ENCODE measurements around the gene ABHD2.

Gene ABHD2

GRCh38 chr15:89104172-89104564 lies 15.9 kb downstream of the ABHD2 start:
- Histone ChIP-seq H3K27me3 (no peaks in the 10 kb centered on the region), H3K4me1 (peaks cover 14 to 100% (median 74%) of the 10 kb centered on the region in 4 donors), H3K27ac (peak overlapping the region; percentile 90 to 98), H3K4me3 (no peak overlapping the region), H3K36me3 (peaks cover 0 to 10% (median 0%) of the 10 kb centered on the region in 3 donors), H3K9me3 (no peaks in the 10 kb centered on the region)
- no peak for TF ChIP-seq CTCF (IDR thresholded peaks at IDR 0.05)
- intact Hi-C loops (cut with DNase I; ENCODE audit: low total_unique reads) = no loop called here
- DNase-seq = peak; percentile 81 to 88

- H3K27ac ChIP-seq = peak overlapping the region; percentile 90 to 98
- DNase-seq = no peak
- H3K36me3 ChIP-seq = peaks cover 0 to 10% (median 0%) of the 10 kb centered on the region in 3 donors
- H3K9me3 ChIP-seq = no peaks in the 10 kb centered on the region
- intact Hi-C loops (cut with DNase I; ENCODE audit: low total_unique reads) = no loop called here
- no peaks in the 10 kb centered on the region for H3K27me3 ChIP-seq
- no peak for TF ChIP-seq CTCF (IDR thresholded peaks at IDR 0.05)
- H3K4me3 ChIP-seq = no peak overlapping the region
- H3K4me1 ChIP-seq = peaks cover 14 to 92% (median 72%) of the 10 kb centered on the region in 4 donors
Measured at GRCh38 chr15:89105147-89105546, 16.9 kb downstream of the ABHD2 start.

- Histone ChIP-seq H3K27me3 (no peaks in the 10 kb centered on the region), H3K4me3 (no peak overlapping the region), H3K36me3 (peaks cover 0 to 10% (median 0%) of the 10 kb centered on the region in 3 donors), H3K27ac (peak overlapping the region; percentile 90 to 98), H3K9me3 (no peaks in the 10 kb centered on the region), H3K4me1 (peaks cover 14 to 88% (median 66%) of the 10 kb centered on the region in 4 donors)
- intact Hi-C loops (cut with DNase I; ENCODE audit: low total_unique reads) = no loop called here
- TF ChIP-seq CTCF (IDR thresholded peaks at IDR 0.05) = no peak
- DNase-seq = peak in 1 of 2 donors; percentile 50
Measured at GRCh38 chr15:89106200-89106599, 17.9 kb downstream of the ABHD2 start.

- Histone ChIP-seq H3K9me3 (no peaks in the 10 kb centered on the region), H3K4me1 (peaks cover 21 to 88% (median 63%) of the 10 kb centered on the region in 4 donors), H3K4me3 (no peak overlapping the region), H3K36me3 (peaks cover 0 to 10% (median 0%) of the 10 kb centered on the region in 3 donors), H3K27ac (peak overlapping the region; percentile 90 to 98), H3K27me3 (no peaks in the 10 kb centered on the region)
- intact Hi-C loops (cut with DNase I; ENCODE audit: low total_unique reads) = no loop called here
- no peak for TF ChIP-seq CTCF (IDR thresholded peaks at IDR 0.05)
- DNase-seq = peak in 1 of 2 donors; percentile 33
Measured at GRCh38 chr15:89107984-89108383, 19.7 kb downstream of the ABHD2 start.

GRCh38 chr15:89108835-89109234 lies 20.6 kb downstream of the ABHD2 start:
- peaks cover 21 to 88% (median 62%) of the 10 kb centered on the region in 4 donors for H3K4me1 ChIP-seq
- intact Hi-C loops (cut with DNase I; ENCODE audit: low total_unique reads) = no loop called here
- H3K4me3 ChIP-seq = no peak overlapping the region
- TF ChIP-seq CTCF (IDR thresholded peaks at IDR 0.05) = no peak
- H3K27me3 ChIP-seq = no peaks in the 10 kb centered on the region
- no peaks in the 10 kb centered on the region for H3K9me3 ChIP-seq
- peaks cover 0 to 10% (median 0%) of the 10 kb centered on the region in 3 donors for H3K36me3 ChIP-seq
- no peak for DNase-seq
- H3K27ac ChIP-seq = peak overlapping the region; percentile 90 to 98

- DNase-seq = no peak
- peak overlapping the region; percentile 90 to 98 for H3K27ac ChIP-seq
- H3K27me3 ChIP-seq = no peaks in the 10 kb centered on the region
- H3K9me3 ChIP-seq = no peaks in the 10 kb centered on the region
- peaks cover 0 to 10% (median 0%) of the 10 kb centered on the region in 3 donors for H3K36me3 ChIP-seq
- TF ChIP-seq CTCF (IDR thresholded peaks at IDR 0.05) = no peak
- H3K4me3 ChIP-seq = no peak overlapping the region
- intact Hi-C loops (cut with DNase I; ENCODE audit: low total_unique reads) = no loop called here
- H3K4me1 ChIP-seq = peaks cover 17 to 88% (median 62%) of the 10 kb centered on the region in 4 donors
Measured at GRCh38 chr15:89109238-89109637, 21.0 kb downstream of the ABHD2 start.

All from tibial artery (tissue), 4 donors.